NCI-H2196 (cell line): ENCODE data around the gene HFE.
"Not testable (repeated sequence)": the region's sequence is repeated elsewhere in the genome, so short reads cannot be mapped to it uniquely, and the experiment has no call there.

Experiments used
- DNase-seq: peaks from one replicate; lab custom pipeline; 2025; ENCODE audit not compliant: unreplicated experiment; lab: John Stamatoyannopoulos, UW

The HFE gene

GRCh38 chr6:26058477-26059033, 28.7 kb upstream of the HFE start:
- DNase-seq, result not testable (repeated sequence)

DNA sequence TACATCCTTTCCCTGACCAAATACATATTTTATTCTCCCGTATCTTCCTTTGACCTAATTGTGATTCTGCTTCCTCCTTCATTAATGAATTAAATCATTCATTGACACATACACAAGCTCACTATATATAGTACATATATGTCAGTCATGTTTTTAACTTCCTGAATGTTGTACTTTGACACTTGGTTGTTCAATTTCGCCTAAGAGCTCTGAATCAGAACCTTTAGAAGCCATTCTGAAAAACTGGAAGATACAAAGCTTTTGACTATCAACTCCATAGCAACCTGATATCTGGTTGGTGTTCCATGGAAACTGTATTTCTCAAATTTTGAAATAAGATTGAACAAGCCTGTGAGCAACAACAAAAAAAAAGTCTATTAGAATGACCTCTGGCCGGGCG, 27.3 kb upstream of the HFE start:
- DNase-seq, result no peak

- DNase-seq, result peak; percentile 10
These were observed 22.5 kb upstream of the HFE start for GRCh38 chr6:26064619-26065257.

GRCh38 chr6:26065952-26066380, 21.3 kb upstream of the HFE start:
- peak; percentile 75 for DNase-seq

- no peak for DNase-seq
These were observed 19.9 kb upstream of the HFE start for GRCh38 chr6:26067367-26067766.

DNA sequence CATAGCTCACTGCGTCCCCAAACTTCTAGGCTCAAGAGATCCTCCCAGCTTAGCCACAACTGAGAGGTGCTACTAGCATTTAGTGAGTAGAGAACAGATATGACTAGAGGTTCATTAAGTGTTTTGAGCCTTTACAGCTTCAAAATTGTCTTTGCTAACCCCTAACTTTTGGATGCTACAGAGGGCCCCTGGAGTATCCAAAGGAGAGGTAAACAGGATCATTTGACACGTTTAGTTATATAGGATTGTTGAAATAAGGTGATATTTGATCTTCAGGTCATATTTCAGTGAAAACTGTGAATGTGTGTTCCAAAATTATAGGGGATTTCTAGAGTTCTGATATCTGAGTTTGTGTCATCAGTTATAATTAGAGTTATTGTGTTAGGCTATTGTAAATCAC, 19.2 kb upstream of the HFE start:
- DNase-seq, result no peak

- DNase-seq, result no peak
These were observed 16.1 kb upstream of the HFE start for GRCh38 chr6:26071135-26071534.

- DNase-seq, result no peak
These were observed 12.0 kb upstream of the HFE start for GRCh38 chr6:26075063-26075717.

DNA sequence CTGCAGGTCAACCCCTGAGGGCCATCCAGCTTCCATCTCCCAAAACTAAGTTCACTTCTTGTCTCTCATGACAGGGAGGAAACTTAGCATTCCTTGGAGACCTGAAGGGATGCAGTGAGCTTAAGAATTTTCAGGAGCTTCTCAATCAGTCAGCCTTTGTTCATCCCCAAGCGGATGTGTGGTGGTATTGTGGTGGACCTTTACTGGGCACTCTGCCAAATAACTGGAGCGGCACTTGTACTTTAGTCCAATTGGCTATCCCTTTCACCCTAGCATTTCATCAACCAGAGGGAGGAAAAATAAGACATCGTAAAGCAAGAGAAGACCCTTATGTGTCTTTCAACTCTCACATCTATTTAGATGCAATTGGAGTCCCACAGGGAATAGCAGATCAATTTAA, 9.2 kb upstream of the HFE start:
- DNase-seq, result not testable (repeated sequence)

- DNase-seq, result not testable (repeated sequence)
These were observed 6.1 kb upstream of the HFE start for GRCh38 chr6:26081096-26081495.

DNA sequence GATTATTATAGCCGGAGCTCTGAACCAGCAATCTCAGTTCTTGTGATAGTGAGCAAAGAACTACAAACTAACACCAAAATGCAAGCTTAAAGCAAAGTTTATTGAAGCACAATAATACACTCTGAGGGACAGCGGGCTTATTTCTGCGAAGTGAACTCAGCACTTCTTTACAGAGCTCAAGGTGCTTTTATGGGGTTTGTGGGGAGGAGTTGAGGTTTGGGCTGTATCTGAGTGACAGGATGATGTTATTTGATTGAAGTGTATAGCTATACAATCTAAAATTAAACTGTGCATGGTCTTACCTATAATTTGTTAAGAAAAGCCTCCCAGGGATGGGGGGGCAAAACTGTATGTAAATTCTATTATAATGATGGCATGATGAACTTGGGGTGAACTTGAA, 1.0 kb upstream of the HFE start:
- no peak for DNase-seq

DNA sequence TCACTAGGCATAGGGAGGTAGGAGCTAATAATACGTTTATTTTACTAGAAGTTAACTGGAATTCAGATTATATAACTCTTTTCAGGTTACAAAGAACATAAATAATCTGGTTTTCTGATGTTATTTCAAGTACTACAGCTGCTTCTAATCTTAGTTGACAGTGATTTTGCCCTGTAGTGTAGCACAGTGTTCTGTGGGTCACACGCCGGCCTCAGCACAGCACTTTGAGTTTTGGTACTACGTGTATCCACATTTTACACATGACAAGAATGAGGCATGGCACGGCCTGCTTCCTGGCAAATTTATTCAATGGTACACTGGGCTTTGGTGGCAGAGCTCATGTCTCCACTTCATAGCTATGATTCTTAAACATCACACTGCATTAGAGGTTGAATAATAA, 1.1 kb downstream of the HFE start:
- no peak for DNase-seq

GRCh38 chr6:26089272-26089671, 2.0 kb downstream of the HFE start:
- DNase-seq, result no peak

DNA sequence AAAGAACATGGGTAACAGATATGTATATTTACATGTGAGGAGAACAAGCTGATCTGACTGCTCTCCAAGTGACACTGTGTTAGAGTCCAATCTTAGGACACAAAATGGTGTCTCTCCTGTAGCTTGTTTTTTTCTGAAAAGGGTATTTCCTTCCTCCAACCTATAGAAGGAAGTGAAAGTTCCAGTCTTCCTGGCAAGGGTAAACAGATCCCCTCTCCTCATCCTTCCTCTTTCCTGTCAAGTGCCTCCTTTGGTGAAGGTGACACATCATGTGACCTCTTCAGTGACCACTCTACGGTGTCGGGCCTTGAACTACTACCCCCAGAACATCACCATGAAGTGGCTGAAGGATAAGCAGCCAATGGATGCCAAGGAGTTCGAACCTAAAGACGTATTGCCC, 5.2 kb downstream of the HFE start:
- no peak for DNase-seq

- no peak for DNase-seq
These were observed 6.8 kb downstream of the HFE start for GRCh38 chr6:26094036-26094435.

DNA sequence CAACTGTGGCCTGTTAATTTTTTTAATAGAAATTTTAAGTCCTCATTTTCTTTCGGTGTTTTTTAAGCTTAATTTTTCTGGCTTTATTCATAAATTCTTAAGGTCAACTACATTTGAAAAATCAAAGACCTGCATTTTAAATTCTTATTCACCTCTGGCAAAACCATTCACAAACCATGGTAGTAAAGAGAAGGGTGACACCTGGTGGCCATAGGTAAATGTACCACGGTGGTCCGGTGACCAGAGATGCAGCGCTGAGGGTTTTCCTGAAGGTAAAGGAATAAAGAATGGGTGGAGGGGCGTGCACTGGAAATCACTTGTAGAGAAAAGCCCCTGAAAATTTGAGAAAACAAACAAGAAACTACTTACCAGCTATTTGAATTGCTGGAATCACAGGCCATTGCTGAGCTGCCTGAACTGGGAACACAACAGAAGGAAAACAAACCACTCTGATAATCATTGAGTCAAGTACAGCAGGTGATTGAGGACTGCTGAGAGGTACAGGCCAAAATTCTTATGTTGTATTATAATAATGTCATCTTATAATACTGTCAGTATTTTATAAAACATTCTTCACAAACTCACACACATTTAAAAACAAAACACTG, 10.1 kb downstream of the HFE start:
- DNase-seq, result peak; percentile 75

- no peak for DNase-seq
These were observed 16.0 kb downstream of the HFE start for GRCh38 chr6:26103141-26103769.

GRCh38 chr6:26103770-26104456, 16.7 kb downstream of the HFE start:
- DNase-seq, result peak; percentile 88

DNA sequence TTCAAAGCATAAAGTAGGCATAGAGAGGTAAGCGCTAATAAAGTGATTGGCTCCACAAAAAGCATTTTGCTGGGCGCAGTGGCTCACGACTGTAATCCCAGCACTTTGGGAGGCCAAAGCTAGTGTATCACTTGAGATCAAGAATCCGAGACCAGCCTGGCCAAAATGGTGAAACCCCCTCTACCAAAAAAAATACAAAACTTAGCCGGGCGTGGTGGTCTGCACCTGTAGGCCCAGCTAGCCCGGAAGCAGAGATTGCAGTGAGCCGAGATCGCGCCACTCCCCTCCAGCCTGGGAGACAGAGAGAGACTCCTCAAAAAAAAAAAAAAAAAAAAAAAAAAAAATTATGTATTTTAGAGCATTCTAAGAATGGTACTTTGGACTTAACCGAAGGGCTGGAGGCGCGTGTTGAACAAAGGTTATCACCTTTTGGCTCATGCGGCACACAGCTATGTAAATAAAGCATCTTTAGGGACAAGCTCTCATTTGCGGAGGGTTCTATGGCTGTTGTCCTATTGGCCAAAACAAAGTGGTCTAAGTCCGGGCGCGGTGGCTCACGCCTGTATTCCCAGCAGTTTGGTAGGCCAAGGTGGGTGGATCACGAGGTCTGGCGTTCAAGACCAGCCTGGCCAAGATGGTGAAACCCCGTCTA, 17.4 kb downstream of the HFE start:
- no peak for DNase-seq

GRCh38 chr6:26105109-26105730, 18.0 kb downstream of the HFE start:
- DNase-seq, result no peak
